NCI-H226 (cell line): ENCODE data around the gene UHRF1.
"Not testable (repeated sequence)": the region's sequence is repeated elsewhere in the genome, so short reads cannot be mapped to it uniquely, and the experiment has no call there.

Source experiments
- DNase-seq: peaks from one replicate; pipeline ENCODE4 v3.0.0-alpha.2; 2015

Gene UHRF1

GRCh38 chr19:4972509-4973230 is 63.4 kb downstream of the UHRF1 start:
- no peak for DNase-seq

- no peak for DNase-seq
These were observed 65.7 kb downstream of the UHRF1 start for GRCh38 chr19:4974880-4975469.

GRCh38 chr19:4975601-4976000 is 66.3 kb downstream of the UHRF1 start:
- not testable (repeated sequence) for DNase-seq

GRCh38 chr19:4976401-4977298 is 67.3 kb downstream of the UHRF1 start:
- DNase-seq, result no peak

- peak; percentile 69 for DNase-seq
These were observed 68.2 kb downstream of the UHRF1 start for GRCh38 chr19:4977299-4978174.

GRCh38 chr19:4979211-4979807 is 70.0 kb downstream of the UHRF1 start:
- DNase-seq, result no peak

- DNase-seq, result no peak
These were observed 70.8 kb downstream of the UHRF1 start for GRCh38 chr19:4980067-4980466.

- DNase-seq, result no peak
These were observed 71.8 kb downstream of the UHRF1 start for GRCh38 chr19:4980838-4981680.

- no peak for DNase-seq
These were observed 72.3 kb downstream of the UHRF1 start for GRCh38 chr19:4981681-4981958.

- no peak for DNase-seq
These were observed 74.2 kb downstream of the UHRF1 start for GRCh38 chr19:4983346-4984105.

- DNase-seq, result no peak
These were observed 74.7 kb downstream of the UHRF1 start for GRCh38 chr19:4984106-4984380.

- DNase-seq, result no peak
These were observed 75.2 kb downstream of the UHRF1 start for GRCh38 chr19:4984438-4984990.

GRCh38 chr19:4985551-4985991 is 76.3 kb downstream of the UHRF1 start:
- no peak for DNase-seq

- no peak for DNase-seq
These were observed 76.8 kb downstream of the UHRF1 start for GRCh38 chr19:4986056-4986455.

- no peak for DNase-seq
These were observed 77.2 kb downstream of the UHRF1 start for GRCh38 chr19:4986471-4986891.

- peak; percentile 18 for DNase-seq
These were observed 78.0 kb downstream of the UHRF1 start for GRCh38 chr19:4987256-4987655.

GRCh38 chr19:4987692-4988370 is 78.5 kb downstream of the UHRF1 start:
- DNase-seq, result no peak

GRCh38 chr19:4988770-4989251 is 79.5 kb downstream of the UHRF1 start:
- peak; percentile 77 for DNase-seq

- DNase-seq, result no peak
These were observed 81.0 kb downstream of the UHRF1 start for GRCh38 chr19:4990306-4990705.

- no peak for DNase-seq
These were observed 82.2 kb downstream of the UHRF1 start for GRCh38 chr19:4991538-4991937.
